Ishikawa (cell line): ENCODE measurements around the gene TRIM4.

ENCODE experiments used
- CEBPB ChIP-seq: IDR thresholded peaks from 2 replicates; pipeline ENCODE4 v1.6.1; 2012
- CREB1 ChIP-seq: IDR thresholded peaks from 2 replicates; pipeline ENCODE4 v1.6.1; 2012; ENCODE audit warnings: low read depth
- EGR1 ChIP-seq: IDR thresholded peaks from 2 replicates; pipeline ENCODE4 v1.6.1; 2012
- EP300 ChIP-seq: IDR thresholded peaks from 2 replicates; pipeline ENCODE4 v1.6.1; 2012; ENCODE audit warnings: borderline replicate concordance
- FOXM1 ChIP-seq: IDR thresholded peaks from 2 replicates; pipeline ENCODE4 v1.6.1; 2012; ENCODE audit warnings: low read depth, borderline replicate concordance
- NFIC ChIP-seq: IDR thresholded peaks from 2 replicates; pipeline ENCODE4 v1.6.1; 2012
- RAD21 ChIP-seq: IDR thresholded peaks from 2 replicates; pipeline ENCODE4 v1.6.1; 2012; ENCODE audit warnings: low read depth
- REST ChIP-seq: IDR thresholded peaks from 2 replicates; pipeline ENCODE4 v1.6.1; 2012; ENCODE audit warnings: low read depth, mild to moderate bottlenecking
- TAF1 ChIP-seq: IDR thresholded peaks from 2 replicates; pipeline ENCODE4 v1.6.1; 2012; ENCODE audit warnings: low read depth, mild to moderate bottlenecking
- TCF12 ChIP-seq: IDR thresholded peaks from 2 replicates; pipeline ENCODE4 v1.6.1; 2012; ENCODE audit warnings: low read depth
- TEAD4 ChIP-seq: IDR thresholded peaks from 2 replicates; pipeline ENCODE4 v1.6.1; 2012
- YY1 ChIP-seq: IDR thresholded peaks from 2 replicates; pipeline ENCODE4 v1.6.1; 2012; ENCODE audit warnings: low read depth
- ZBTB7A ChIP-seq: IDR thresholded peaks from 2 replicates; pipeline ENCODE4 v1.6.1; 2012; ENCODE audit warnings: low read depth
- TF ChIP-seq, protein P1 (sequence below): IDR thresholded peaks from 2 replicates; pipeline ENCODE4 v1.6.1; 2012
- TF ChIP-seq, protein P2 (sequence below): IDR thresholded peaks from 2 replicates; pipeline ENCODE4 v1.6.1; 2012

TRIM4 gene

DNA sequence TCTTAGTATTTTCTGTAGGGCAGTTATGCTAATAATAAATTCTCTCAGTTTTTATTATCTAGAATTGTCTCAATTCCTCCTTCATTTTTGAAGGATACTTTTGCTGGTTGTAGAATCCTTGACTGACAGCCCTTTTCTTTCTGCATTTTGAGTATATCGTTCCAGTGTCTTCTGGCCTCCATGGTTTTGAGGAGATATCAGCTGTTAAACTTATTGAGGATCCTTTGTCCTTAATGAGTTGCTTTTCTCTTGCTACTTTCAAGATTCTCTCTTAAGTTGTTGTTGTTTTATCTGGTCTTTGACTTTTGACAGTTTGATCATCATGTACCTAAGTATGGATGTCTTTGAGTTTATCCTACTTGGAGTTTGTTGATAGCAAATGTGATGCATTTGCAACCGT is 19.0 kb upstream of the TRIM4 start:
- TF ChIP-seq TCF12 (no peak), RAD21 (no peak)
- TF ChIP-seq, protein P1, sequence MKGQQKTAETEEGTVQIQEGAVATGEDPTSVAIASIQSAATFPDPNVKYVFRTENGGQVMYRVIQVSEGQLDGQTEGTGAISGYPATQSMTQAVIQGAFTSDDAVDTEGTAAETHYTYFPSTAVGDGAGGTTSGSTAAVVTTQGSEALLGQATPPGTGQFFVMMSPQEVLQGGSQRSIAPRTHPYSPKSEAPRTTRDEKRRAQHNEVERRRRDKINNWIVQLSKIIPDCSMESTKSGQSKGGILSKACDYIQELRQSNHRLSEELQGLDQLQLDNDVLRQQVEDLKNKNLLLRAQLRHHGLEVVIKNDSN: no peak

DNA sequence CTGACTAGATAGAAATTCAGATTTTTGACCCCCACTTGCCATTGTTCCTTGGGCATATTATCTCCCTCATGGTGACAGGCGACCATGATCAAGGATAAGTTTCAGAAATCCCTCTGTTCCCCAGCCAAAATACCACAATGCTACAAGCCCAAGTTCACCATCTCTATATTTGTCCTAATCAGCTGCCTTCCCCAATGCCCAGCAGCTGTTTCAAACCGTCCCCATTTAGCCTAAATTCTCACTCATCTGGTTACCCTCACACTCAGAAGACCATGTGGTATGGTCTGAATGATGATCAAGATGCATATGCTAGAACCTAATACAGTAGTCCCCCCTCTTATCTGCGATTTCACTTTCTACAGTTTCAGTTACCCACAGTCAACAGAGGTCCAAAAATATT is 11.0 kb upstream of the TRIM4 start:
- no peak for TF ChIP-seq TAF1
- TF ChIP-seq NFIC: no peak
- no peak for TF ChIP-seq YY1
- TF ChIP-seq, protein P1: no peak
- no peak for TF ChIP-seq ZBTB7A
- TF ChIP-seq TEAD4: no peak
- TF ChIP-seq TCF12: no peak
- TF ChIP-seq, protein P2, sequence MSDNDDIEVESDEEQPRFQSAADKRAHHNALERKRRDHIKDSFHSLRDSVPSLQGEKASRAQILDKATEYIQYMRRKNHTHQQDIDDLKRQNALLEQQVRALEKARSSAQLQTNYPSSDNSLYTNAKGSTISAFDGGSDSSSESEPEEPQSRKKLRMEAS: no peak
- no peak for TF ChIP-seq CEBPB
- TF ChIP-seq EP300: no peak
- TF ChIP-seq EGR1: no peak
- TF ChIP-seq CREB1: no peak
- TF ChIP-seq REST: no peak
- no peak for TF ChIP-seq FOXM1

- TF ChIP-seq FOXM1 (no peak), TEAD4 (no peak), YY1 (no peak), TCF12 (no peak), EP300 (no peak), CREB1 (no peak), EGR1 (no peak), CEBPB (no peak), TAF1 (no peak), RAD21 (no peak), ZBTB7A (no peak), NFIC (no peak), REST (no peak)
- TF ChIP-seq, protein P1: no peak
- TF ChIP-seq, protein P2: no peak
These were observed 10.4 kb upstream of the TRIM4 start for GRCh38 chr7:99929730-99930053.

DNA sequence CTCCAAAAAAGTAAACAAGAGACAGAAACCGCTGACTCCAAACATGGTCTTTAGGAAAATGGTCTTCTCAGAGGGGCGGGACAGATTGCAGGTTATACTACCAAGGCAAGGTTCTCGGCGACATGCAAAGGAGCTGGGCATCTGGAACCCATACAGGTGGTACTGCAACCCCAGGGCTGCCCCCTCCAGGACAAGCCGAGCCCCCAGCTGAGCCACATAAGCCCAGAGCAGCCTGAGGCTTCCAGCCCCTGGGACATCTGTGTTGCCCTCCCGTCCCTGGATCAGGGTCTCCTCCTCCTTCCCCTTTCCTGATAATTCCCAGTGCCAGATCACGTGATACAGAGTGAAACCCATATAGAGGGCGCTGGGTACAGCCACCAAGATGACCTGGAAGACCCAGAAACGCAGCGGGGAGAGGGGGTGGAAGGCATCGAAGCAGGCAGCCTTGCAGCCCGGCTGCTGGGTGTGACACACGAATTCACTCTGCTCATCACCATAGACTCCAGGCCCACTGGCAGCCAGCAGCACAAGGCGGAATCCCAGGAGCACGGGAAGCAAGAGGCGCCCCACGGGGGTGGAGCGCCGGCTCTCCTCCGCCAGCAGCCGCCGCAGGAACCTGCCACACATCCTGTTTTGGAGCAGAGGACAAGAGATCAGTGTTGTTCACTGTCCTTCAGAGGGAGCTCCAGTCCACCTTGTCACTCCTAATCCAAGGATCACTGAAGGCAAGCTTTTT is 9.8 kb upstream of the TRIM4 start, which contains the start of gene GJC3:
TSS of gene GJC3 (minus strand) at position 627 of the 736 bp plus-strand sequence. CDS start at position 627, 0 bp downstream.
- TF ChIP-seq, protein P1: peak; percentile 73
- TF ChIP-seq EP300 (no peak), REST (no peak), CREB1 (no peak), TEAD4 (no peak), RAD21 (peak; percentile 36; the same call in 1 of the 2 replicates), NFIC (no peak), TAF1 (no peak), FOXM1 (no peak), CEBPB (no peak), EGR1 (no peak), TCF12 (no peak), YY1 (no peak), ZBTB7A (no peak)
- TF ChIP-seq, protein P2: no peak
